CD1c-positive myeloid dendritic cell (primary cell): ENCODE data around the gene TYMS.

Source experiments
- DNase-seq: peaks from one replicate; pipeline ENCODE4 v3.0.0-alpha.2; 2016; ENCODE audit errors: extremely low spot score

Gene TYMS

DNA sequence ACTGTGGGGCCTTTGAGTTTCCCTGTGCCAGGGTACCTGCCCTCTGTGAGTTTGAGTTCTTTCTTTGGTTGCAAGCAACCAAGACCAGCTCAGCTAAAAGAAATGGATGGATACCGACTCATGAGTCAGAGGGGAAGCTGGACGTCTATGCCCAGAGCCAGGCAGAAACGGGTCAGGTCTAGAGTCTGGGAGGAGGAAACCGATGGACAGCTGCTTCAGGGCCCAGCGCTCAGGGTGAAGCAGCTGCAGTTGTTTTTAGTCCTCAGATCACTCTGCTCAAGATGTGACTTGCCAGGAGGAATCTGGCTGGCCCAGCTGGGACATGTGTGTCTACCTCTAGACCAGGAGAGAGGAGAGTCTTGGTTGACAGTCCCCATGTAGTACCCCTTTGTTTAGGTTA lies 10.1 kb upstream of the TYMS start:
- no peak for DNase-seq

DNA sequence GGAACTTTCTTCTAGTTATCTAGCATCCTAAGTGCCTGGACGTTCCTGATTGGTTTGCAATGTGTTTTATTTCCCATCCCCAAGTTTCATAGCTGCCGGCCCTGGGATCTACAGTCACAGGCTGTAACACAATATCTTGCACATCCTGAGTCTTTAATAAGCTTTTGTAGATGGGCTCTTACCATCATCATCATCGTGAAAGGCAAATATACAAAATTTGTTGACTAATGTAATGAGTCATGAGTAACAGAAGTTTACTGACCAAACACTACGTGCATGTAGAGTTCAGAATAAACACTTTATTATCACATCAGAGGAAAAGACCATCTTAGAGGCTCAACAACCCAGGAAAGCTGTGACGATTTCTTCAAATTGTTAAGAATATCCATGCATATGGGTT lies 8.1 kb upstream of the TYMS start:
- DNase-seq = no peak

DNA sequence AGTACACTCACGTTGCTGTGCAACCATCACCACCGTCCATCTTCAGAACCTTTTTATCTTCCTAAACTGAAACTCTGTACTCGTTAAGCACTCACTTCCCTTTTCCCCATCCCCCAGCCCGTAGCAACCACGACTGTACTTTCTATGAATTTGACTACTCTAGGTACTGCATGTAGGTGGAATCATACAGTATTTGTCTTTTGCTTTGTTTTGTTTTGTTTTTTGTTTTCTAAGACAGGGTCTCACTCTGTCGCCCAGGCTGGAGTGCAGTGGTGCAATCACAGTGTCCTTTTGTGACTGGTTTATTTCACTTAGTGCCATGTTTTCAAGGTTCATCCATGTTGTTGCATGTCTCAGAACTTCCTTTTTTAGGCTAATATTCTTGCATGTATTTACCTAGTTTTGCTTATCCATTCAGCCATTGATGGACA lies 7.0 kb upstream of the TYMS start:
- peak; percentile 33 for DNase-seq

DNA sequence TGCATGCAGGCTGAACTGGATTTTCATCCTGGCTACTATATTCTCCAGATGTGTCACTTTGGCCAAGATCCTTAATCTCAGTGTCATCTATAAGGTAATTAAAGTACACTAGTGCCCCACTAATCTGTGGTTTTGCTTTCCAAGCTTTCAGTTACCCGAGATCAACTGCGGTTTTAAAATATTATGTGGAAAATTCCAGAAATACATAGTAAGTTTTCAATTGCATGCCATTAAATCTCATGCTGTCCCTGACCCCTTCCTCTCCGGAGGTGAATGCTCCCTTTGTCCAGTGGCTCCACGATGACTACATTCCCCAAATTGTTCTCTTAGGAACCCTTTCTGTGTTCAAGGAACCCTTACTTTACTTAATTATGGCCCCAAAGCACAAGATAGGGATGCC lies 5.3 kb upstream of the TYMS start:
- no peak for DNase-seq

DNA sequence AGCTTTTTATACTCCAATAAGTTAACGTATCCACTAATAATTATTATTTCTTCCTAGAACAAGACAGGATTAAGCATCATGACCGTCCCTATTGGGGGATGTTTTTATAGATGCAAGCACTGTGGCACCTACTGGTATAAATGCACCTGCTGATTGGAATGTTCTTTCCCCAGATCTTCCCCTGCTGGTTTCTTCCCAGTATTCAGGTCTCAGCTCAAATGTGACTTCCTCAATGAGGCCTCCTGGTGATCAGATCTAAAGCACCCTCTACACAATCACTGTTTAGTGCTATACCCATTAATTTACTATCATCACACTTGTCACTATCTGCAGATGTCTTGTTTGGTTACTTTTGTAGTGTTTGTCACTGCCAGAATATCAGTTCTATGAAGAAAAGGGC lies 3.9 kb upstream of the TYMS start:
- DNase-seq = no peak

DNA sequence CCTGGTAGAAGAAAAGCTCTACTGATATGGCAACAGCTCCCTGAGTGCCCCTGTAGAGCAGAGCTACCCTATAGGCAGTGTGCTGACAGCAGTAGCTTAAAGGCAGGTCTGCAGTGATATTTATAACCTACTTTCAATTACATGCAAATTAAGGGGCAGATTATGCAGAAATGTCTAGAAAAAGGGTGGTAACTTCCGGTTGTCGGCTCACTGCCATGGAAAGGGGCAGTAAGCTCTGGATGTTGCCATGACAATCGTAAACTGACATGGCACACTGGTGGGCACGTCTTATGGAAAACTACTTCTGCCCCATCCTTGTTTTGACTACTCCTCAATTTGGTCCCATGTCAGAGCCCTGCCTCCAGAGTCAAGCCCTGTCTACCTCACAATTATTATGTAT lies 2.9 kb upstream of the TYMS start:
- no peak for DNase-seq

DNA sequence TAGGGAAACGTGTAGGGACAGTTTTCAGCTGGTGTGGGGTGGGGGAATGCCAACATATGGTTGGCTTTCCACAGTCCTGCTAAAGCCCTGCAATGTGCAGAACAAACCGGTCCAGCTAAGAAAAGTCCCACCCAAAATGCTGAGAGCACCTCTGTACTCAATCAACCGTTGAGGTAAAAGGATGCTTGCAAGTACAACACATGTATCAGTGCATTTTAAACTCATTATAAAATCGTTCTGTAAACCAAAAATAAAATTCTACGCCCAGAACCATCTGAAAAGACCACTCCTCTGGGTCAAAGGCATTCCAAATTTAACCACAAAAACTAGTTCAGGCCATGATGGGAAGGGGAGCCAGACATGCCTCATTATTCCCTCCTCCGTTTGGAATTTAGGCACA lies 2.0 kb upstream of the TYMS start:
- no peak for DNase-seq

DNA sequence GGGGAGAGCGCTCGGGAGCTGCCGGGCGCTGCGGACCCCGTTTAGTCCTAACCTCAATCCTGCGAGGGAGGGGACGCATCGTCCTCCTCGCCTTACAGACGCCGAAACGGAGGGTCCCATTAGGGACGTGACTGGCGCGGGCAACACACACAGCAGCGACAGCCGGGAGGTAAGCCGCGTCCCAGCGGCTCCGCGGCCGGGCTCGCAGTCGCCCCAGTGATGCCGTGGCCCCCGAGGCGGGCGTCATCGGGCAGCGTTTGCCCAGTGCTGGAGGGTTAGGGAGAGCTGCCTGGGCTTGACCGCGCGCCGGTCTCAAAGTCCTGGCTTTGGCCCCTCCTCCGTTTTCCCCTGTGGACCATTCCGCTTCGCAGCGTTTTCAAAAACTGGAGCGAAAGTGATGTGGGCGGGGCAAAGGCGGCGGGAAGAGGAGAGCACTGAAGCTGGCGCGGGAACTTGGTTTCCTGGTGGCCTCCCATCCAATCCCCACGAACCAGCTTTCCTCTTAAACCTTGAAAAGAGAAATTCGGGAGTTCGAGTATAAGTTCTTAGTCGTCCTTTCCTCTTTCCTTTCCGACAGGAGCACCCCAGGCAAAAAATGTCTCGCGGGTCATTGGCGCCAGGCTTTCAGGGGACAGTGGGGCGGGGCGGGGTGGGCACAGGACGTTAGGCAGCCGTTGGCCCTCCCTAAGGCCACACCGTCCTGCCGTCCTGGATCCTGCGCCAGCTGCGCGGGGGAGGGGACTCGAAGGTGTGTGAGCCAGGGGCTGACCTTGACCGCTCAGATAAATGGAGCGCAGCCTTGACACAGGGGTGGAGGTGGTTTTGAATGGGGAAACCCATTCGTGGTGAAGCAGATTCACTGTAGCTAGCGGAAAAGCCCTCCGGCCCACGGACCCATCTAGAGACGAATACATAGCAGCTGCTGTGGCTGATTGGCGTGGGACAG lies 821 bp downstream of the TYMS start:
- DNase-seq = peak; percentile 76

DNA sequence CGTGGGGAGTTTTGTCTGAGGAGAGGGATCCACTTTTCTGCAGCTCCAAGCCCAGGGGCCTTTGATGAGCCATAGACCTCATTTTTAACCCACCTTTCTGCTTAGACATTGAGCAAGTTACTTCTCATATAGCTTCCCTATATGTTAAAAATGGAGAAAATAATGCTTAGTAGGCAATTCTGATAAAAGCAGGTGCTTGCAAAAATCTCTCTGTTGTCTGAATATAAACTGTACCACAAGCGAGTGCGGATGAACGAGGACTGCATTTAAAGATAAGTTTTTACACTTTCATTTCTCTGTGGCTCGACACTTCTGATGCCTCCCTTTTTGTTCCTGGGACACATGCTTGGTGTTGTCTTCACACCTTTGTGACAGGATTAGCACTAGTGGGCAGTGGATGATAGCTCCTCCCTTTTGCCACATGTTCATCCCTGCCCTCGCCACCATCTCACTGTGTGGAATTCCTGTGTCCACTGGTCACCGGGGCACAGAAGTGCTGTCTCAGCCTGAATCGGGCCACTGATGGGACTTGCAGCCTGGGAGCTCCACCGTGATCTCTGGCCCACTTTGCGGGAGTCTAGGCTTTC lies 1.6 kb downstream of the TYMS start:
- DNase-seq = no peak

DNA sequence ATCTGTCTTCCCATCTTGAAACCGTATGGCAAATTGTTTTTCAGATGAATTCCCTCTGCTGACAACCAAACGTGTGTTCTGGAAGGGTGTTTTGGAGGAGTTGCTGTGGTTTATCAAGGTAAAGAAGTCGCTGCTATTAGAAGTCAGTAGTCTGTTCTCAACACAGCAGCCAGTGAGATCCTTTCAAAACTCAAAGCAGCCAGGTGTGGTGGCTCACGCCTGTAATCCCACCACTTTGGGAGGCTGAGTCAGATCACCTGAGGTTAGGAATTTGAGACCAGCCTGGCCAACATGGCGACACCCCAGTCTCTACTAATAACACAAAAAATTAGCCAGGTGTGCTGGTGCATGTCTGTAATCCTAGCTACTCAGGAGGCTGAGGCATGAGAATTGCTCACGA lies 2.1 kb downstream of the TYMS start:
- DNase-seq = no peak

DNA sequence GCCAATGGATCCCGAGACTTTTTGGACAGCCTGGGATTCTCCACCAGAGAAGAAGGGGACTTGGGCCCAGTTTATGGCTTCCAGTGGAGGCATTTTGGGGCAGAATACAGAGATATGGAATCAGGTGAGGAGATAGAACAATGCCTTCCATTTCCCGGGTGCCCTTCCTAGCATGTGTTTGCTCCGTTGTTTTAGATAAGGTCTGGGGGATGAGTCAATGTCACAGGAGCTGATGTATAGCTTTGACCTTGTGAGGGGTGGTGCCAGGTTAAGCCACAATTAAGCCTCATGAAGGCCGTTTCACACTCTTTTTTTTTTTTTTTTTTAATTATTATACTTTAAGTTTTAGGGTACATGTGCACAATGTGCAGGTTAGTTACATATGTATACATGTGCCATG lies 4.7 kb downstream of the TYMS start:
- no peak for DNase-seq

DNA sequence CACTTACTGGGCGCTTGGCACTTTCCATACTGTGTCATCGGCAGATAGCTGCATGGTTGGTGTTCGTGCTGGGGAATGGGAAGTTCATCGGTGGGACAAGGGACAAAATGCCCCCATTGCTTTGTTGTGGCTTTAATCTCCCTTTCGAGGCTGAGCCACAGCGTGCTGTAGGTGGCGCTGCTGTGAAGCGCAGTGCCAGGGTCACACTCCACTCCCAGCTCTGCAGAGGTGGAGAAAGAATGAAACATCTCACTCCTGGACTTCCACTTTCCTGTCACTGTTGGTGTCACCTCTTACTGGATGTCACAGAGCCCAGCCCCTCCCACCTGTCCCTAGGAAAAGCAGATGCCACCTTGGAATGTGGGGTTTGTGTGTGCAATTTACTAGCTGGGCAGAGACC lies 8.7 kb downstream of the TYMS start:
- DNase-seq = no peak

DNA sequence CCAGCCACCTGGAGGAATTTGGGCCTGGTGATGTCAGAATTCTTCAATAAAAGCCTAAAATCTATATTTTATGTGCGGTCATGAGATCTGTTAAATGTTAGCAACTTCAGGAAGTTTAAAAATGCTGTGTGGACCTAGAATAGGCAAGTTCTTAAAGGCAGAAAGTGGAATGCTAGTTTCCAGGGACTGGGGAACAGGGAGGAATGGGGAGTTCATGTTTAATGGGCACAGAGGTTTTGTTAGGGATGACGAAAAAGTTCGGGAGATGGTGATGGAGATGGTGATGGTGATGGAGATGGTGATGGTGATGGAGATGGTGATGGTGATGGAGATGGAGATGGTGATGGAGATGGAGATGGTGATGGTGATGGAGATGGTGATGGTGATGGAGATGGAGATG lies 9.2 kb downstream of the TYMS start:
- no peak for DNase-seq

DNA sequence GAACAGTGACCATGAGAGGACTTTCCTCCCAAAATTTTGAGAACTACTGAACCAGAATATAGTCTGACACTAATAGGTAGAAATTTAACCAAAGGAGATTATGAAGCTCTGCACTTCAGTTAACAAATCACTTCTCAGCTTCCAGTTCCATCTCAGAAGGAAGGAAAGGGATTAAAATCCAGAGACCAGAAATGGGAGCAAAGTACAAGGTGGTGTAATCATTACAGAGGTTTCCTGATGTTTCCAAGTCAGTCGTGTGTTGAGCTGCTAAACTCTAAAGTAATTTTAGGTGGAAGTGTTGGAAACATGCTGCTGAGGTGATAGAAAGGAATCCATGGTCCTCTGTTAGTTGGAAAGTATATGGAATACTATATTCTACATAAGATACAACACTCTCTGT lies 10.8 kb downstream of the TYMS start:
- DNase-seq = no peak

DNA sequence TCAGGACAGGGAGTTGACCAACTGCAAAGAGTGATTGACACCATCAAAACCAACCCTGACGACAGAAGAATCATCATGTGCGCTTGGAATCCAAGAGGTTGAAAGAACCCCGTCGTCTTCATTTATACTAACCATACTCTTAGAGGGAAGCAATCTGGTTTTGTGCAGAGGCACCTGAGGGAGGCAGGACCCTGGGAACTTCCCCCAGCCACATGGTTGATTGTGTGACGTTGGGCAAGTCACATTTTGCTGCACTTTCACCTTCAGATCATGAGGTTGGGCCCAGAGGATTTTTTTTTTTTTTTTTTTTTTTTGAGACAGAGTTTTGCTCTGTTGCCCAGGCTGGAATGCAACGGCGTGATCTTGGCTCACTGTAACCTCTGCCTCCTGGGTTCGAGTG lies 11.6 kb downstream of the TYMS start:
- no peak for DNase-seq

DNA sequence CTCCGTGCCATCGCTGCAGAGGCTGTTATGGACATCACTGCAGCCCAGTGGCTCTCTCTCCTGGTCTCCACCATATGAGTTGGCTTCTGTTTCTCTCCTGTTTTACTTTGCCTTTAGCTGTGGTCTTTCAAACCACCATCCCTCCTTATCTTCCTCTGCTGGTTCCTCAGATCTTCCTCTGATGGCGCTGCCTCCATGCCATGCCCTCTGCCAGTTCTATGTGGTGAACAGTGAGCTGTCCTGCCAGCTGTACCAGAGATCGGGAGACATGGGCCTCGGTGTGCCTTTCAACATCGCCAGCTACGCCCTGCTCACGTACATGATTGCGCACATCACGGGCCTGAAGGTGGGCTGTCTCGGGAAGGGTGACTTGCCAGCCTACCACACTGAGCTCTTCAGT lies 13.1 kb downstream of the TYMS start:
- DNase-seq = no peak

DNA sequence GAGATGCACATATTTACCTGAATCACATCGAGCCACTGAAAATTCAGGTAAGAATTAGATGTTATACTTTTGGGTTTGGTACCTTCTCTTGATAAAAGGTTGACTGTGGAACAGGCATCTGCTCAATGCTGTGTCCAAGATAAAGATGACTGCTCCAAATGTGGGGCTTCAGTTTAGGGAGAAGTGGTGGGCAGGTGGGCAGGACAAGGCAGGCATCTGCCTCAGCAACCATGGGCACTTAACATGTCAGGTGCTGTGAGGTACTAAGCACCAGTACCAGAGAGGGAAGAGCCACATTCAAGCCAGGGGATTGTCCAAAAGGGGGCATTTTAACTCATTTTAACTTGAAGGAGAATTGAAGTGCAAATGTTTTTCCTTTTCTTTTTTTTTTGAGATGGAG lies 14.0 kb downstream of the TYMS start:
- no peak for DNase-seq

DNA sequence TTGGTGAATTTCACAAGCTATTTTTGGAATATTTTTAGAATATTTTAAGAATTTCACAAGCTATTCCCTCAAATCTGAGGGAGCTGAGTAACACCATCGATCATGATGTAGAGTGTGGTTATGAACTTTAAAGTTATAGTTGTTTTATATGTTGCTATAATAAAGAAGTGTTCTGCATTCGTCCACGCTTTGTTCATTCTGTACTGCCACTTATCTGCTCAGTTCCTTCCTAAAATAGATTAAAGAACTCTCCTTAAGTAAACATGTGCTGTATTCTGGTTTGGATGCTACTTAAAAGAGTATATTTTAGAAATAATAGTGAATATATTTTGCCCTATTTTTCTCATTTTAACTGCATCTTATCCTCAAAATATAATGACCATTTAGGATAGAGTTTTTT lies 15.9 kb downstream of the TYMS start:
- DNase-seq = no peak

DNA sequence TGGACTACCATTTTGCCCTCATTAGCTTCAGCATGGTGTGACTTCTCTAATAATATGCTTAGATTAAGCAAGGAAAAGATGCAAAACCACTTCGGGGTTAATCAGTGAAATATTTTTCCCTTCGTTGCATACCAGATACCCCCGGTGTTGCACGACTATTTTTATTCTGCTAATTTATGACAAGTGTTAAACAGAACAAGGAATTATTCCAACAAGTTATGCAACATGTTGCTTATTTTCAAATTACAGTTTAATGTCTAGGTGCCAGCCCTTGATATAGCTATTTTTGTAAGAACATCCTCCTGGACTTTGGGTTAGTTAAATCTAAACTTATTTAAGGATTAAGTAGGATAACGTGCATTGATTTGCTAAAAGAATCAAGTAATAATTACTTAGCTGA lies 16.3 kb downstream of the TYMS start:
- DNase-seq = no peak

DNA sequence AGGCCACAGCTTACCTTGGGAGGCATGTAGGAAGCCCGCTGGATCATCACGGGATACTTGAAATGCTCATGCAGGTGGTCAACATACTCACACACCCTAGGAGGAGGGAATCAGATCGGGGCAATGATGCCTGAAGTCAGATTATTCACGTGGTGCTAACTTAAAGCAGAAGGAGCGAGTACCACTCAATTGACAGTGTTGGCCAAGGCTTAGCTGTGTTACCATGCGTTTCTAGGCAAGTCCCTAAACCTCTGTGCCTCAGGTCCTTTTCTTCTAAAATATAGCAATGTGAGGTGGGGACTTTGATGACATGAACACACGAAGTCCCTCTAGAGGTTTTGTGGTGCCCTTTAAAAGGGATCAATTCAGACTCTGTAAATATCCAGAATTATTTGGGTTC lies 17.9 kb downstream of the TYMS start:
- DNase-seq = no peak

DNA sequence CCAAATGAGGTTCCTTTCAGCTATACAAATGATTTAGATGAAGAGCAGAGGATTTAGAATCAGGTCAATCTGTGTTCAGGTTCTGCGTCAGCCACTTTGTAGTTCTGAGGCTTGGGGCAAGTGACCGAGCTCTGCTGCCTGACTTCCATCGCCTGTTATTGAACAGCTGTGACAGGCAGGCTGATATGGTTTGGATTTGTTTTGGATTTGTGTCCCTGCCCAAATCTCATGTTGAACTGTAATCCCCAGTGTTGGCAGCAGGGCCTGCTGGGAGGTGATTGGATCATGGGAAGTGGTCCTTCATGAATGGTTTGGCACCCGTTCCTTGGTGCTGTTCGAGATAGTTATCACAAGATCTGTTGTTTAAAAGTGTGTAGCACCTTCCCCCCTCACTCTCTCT lies 18.6 kb downstream of the TYMS start:
- no peak for DNase-seq

DNA sequence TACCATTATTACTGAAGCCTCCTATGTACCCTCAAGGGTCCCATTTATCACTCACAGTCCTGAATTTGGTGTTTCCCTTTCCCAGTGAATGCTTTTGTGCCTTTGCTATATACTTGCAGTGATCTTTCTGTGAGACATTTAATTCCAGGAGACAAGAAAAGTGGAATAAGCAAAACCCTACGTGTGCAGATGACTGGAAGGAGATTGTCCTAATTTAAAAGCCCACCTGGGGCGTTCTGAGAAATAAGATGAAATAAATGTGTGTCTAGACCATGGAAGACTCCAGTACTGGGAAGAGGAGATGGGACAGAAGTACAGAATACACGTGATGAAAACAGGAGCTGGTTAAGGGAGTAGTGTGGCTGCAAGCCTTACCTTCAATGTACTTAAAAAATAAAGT lies 19.3 kb downstream of the TYMS start:
- no peak for DNase-seq

DNA sequence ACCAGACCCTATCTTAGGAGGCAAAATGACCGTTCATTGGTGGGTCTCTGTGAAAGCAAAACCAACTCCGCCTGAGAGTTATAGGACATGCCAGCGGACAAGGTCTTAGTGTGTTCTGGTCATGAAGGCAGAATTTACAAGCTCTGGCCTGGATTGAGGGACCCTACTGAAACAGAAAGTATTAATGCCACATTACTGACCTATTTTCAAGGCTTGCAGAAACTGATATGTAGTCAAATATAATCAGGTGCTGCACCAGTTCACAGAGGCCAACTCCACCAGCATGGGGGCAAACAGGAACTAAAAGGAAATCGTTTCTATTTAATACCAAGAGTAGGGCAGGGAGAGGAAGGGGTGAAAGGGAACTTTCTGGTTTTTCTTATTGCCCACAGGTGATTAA lies 19.7 kb downstream of the TYMS start:
- DNase-seq = no peak

DNA sequence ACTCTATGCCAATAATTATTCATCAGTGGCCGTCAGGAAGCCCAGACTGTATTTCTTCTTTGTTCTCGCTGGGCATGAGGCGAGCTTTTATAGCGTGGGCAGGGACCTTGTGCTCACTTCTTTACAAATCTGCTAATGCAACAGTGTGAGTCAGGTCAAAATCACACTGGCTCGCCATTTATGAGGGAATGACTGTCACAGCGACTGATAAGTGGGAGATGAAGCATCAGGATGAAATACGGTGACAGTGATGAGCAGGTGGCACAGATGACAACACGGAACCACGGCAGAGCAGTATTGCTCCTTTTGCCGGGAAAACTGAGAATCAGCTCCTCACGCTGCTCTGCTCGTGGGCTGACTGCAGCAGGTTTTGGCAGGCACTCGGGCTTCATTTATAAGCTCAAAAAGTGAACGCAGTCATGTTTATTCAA lies 20.5 kb downstream of the TYMS start:
- DNase-seq = no peak
